Measurements from ENCODE around the gene CARMIL1.
"Not testable (repeated sequence)": the region's sequence is repeated elsewhere in the genome, so short reads cannot be mapped to it uniquely, and the experiment has no call there.

CARMIL1 gene

GRCh38 chr6:25278261-25278913, 787 bp upstream of the CARMIL1 start:
- no peak for DNase-seq

GRCh38 chr6:25279748-25280343, 672 bp downstream of the CARMIL1 start:
- DNase-seq, result no peak

- DNase-seq, result no peak
These were observed 1.3 kb downstream of the CARMIL1 start for GRCh38 chr6:25280344-25281074.

- no peak for DNase-seq
These were observed 7.7 kb downstream of the CARMIL1 start for GRCh38 chr6:25286891-25287290.

GRCh38 chr6:25287941-25288340, 8.8 kb downstream of the CARMIL1 start:
- DNase-seq, result no peak

- DNase-seq, result no peak
These were observed 9.3 kb downstream of the CARMIL1 start for GRCh38 chr6:25288518-25288917.

- DNase-seq, result no peak
These were observed 11.3 kb downstream of the CARMIL1 start for GRCh38 chr6:25290306-25291060.

- no peak for DNase-seq
These were observed 13.2 kb downstream of the CARMIL1 start for GRCh38 chr6:25292384-25292783.

- no peak for DNase-seq
These were observed 16.5 kb downstream of the CARMIL1 start for GRCh38 chr6:25295651-25296050.

- DNase-seq, result no peak
These were observed 17.2 kb downstream of the CARMIL1 start for GRCh38 chr6:25296217-25296905.

GRCh38 chr6:25297039-25297441, 17.9 kb downstream of the CARMIL1 start:
- DNase-seq, result no peak

- no peak for DNase-seq
These were observed 18.8 kb downstream of the CARMIL1 start for GRCh38 chr6:25297823-25298522.

- DNase-seq, result not testable (repeated sequence)
These were observed 19.3 kb downstream of the CARMIL1 start for GRCh38 chr6:25298523-25298865.

- no peak for DNase-seq
These were observed 22.2 kb downstream of the CARMIL1 start for GRCh38 chr6:25301362-25301761.

GRCh38 chr6:25302151-25302550, 23.0 kb downstream of the CARMIL1 start:
- no peak for DNase-seq

GRCh38 chr6:25302677-25303128, 23.5 kb downstream of the CARMIL1 start:
- no peak for DNase-seq

GRCh38 chr6:25303254-25303653, 24.1 kb downstream of the CARMIL1 start:
- DNase-seq, result no peak

GRCh38 chr6:25306379-25306778, 27.2 kb downstream of the CARMIL1 start:
- DNase-seq, result no peak

GRCh38 chr6:25307805-25308494, 28.8 kb downstream of the CARMIL1 start:
- DNase-seq, result no peak

GRCh38 chr6:25309886-25310285, 30.7 kb downstream of the CARMIL1 start:
- no peak for DNase-seq

- no peak for DNase-seq
These were observed 32.2 kb downstream of the CARMIL1 start for GRCh38 chr6:25311331-25311840.

Measured in cerebellar nuclear complex (tissue), 1 donor.